Activated T-cell treated with anti-CD3 and anti-CD28 coated beads, Interleukin-2, amount 50 U/mL, for 72 hours (primary cell): ENCODE results near the gene PRSS22. TPM values are rescaled to one million over a fixed set of nuclear protein-coding genes. Genes with fewer than 3 reads are reported as not detected.
A peak's percentile ranks its signal among the peaks of the same experiment; 100 is the strongest.
"Not testable (repeated sequence)": the region's sequence is repeated elsewhere in the genome, so short reads cannot be mapped to it uniquely, and the experiment has no call there.

Source experiments
- ATAC-seq, 2 donors: fragments of 150-1000 bp; cut with Tn5 transposase; replicated peaks in 1 of 2; 2 replicates each; pipeline ENCODE4 v1.10.0; 2021; ENCODE audit warnings: moderate library complexity in 2 of 2, mild to moderate bottlenecking in 1 of 2
- DNase-seq, 2 donors: peaks; one replicate each; pipeline ENCODE4 v3.0.0; 2021 to 2022; ENCODE audit warnings: mixed read lengths in 1 of 2
- H3K27ac Mint-ChIP-seq: one replicate; pipeline ENCODE4 v1.8.0; 2022; ENCODE audit warnings: mild to moderate bottlenecking, moderate library complexity, mixed read lengths
- H3K27me3 Mint-ChIP-seq: one replicate; pipeline ENCODE4 v1.8.0; 2022; ENCODE audit warnings: low read depth, mixed read lengths
- H3K36me3 Mint-ChIP-seq, 2 donors: one replicate each; pipeline ENCODE4 v1.8.0; 2022; ENCODE audit warnings: mixed read lengths in 2 of 2, mild to moderate bottlenecking in 1 of 2; ENCODE audit not compliant: insufficient read depth in 2 of 2
- H3K4me1 Mint-ChIP-seq: one replicate; pipeline ENCODE4 v1.8.0; 2022; ENCODE audit warnings: low read depth, mixed read lengths
- H3K4me3 Mint-ChIP-seq, 2 donors: one replicate each; pipeline ENCODE4 v1.8.0; 2022; ENCODE audit warnings: mild to moderate bottlenecking in 2 of 2, mixed read lengths in 2 of 2, moderate library complexity in 2 of 2
- H3K9me3 Mint-ChIP-seq, 2 donors: one replicate each; pipeline ENCODE4 v1.8.0; 2022; ENCODE audit warnings: mixed read lengths in 2 of 2
- total RNA-seq, 2 donors: library from RNA; stranded (reverse); gene quantifications; one replicate each; pipeline ENCODE4 v1.2.3, GENCODE V29; 2022

The PRSS22 gene, protein sequence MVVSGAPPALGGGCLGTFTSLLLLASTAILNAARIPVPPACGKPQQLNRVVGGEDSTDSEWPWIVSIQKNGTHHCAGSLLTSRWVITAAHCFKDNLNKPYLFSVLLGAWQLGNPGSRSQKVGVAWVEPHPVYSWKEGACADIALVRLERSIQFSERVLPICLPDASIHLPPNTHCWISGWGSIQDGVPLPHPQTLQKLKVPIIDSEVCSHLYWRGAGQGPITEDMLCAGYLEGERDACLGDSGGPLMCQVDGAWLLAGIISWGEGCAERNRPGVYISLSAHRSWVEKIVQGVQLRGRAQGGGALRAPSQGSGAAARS
- 1 to 10 TPM in 1 of 2 donors, not detected in 1; 1.1 TPM for total RNA-seq

GRCh38 chr16:2857451-2858244, at the start of gene PRSS22:
TSS of gene PRSS22 (minus strand) at chr16:2858170. CDS start at chr16:2858104, 66 bp downstream.
- peaks cover 4 to 7% of the 10 kb centered on the region in 2 donors for H3K9me3 Mint-ChIP-seq
- peak; percentile 58 to 59 for ATAC-seq
- DNase-seq: peak in 1 of 2 donors; percentile 24
- H3K27me3 Mint-ChIP-seq: peaks cover 19% of the 10 kb centered on the region
- H3K4me1 Mint-ChIP-seq: peaks cover 11% of the 10 kb centered on the region
- H3K36me3 Mint-ChIP-seq: peaks cover 8 to 10% of the 10 kb centered on the region in 2 donors
- peak within 1 kb of the TSS; percentile 85 to 90 for H3K4me3 Mint-ChIP-seq
- H3K27ac Mint-ChIP-seq: peak within 1 kb of the TSS; percentile 36

- Mint-ChIP-seq H3K4me3 (peak overlapping the region; percentile 31 to 78), H3K4me1 (peaks cover 34% of the 10 kb centered on the region)
- H3K9me3 Mint-ChIP-seq, ATAC-seq, H3K27me3 Mint-ChIP-seq, H3K36me3 Mint-ChIP-seq, H3K27ac Mint-ChIP-seq: not testable (repeated sequence)
- DNase-seq: peak; percentile 52 to 65
Observed at GRCh38 chr16:2907084-2907753, 49.2 kb upstream of the PRSS22 start.

- H3K4me3 Mint-ChIP-seq: peak overlapping the region; percentile 78 to 89
- ATAC-seq (no peak), DNase-seq (no peak)
- H3K36me3 Mint-ChIP-seq: no peaks in the 10 kb centered on the region
- peaks cover 28% of the 10 kb centered on the region for H3K4me1 Mint-ChIP-seq
- no peaks in the 10 kb centered on the region for H3K9me3 Mint-ChIP-seq
- H3K27me3 Mint-ChIP-seq: no peaks in the 10 kb centered on the region
- no peak overlapping the region for H3K27ac Mint-ChIP-seq
Observed at GRCh38 chr16:2905988-2906387, 48.0 kb upstream of the PRSS22 start.

DNA sequence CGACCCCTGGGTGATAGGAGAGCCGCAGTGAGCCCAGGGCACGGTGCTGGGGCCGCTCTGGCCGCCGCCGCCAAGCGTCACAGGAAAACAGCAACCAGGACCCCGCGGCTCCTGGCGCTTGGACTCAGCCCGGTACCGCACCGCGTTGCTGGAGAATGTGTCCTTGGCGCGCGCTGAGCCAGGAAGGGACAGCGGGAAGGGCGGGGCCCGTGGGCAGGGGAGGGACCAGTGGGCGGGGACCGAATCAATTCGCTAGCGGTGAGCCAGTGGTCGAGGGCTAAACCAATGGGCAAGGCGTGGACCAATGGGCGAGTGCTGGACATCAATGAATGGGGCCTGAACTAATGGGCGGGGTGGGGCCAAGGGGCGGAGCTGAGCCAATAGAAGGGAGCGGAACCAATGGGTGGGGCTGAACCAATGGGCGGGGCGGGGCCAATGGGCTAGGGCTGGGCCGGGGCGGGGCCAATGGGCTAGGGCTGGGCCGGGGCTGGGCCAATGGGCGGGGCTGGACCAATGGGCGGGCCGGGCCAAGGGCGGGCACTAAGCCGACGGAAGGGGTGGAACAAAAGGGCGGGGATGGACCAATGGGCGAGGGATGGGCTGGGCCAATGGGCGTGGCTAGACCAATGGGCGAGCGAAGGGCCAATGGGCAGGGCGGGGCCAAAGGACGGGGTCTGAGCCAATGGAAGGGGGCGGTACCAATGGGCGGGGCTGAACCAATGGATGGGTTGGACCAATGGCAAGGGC, 47.4 kb upstream of the PRSS22 start:
- Mint-ChIP-seq H3K9me3 (no peaks in the 10 kb centered on the region), H3K27ac (no peak overlapping the region), H3K4me3 (peak overlapping the region; percentile 98), H3K4me1 (peaks cover 27% of the 10 kb centered on the region), H3K27me3 (no peaks in the 10 kb centered on the region), H3K36me3 (no peaks in the 10 kb centered on the region)
- peak; percentile 100 for DNase-seq
- peak; percentile 79 to 81 for ATAC-seq

GRCh38 chr16:2904922-2905240, 46.9 kb upstream of the PRSS22 start:
- ATAC-seq: no peak
- H3K4me1 Mint-ChIP-seq: peaks cover 27% of the 10 kb centered on the region
- H3K27ac Mint-ChIP-seq: peak overlapping the region; percentile 65
- peak overlapping the region; percentile 98 for H3K4me3 Mint-ChIP-seq
- DNase-seq: no peak
- no peaks in the 10 kb centered on the region for H3K36me3 Mint-ChIP-seq
- H3K27me3 Mint-ChIP-seq: no peaks in the 10 kb centered on the region
- H3K9me3 Mint-ChIP-seq: no peaks in the 10 kb centered on the region

GRCh38 chr16:2904100-2904921, 46.3 kb upstream of the PRSS22 start:
- Mint-ChIP-seq H3K4me3 (peak overlapping the region; percentile 98), H3K27me3 (no peaks in the 10 kb centered on the region)
- DNase-seq: peak; percentile 84 to 86

GRCh38 chr16:2902337-2903130, 44.6 kb upstream of the PRSS22 start:
- ATAC-seq (no peak), DNase-seq (no peak)
- Mint-ChIP-seq H3K4me1 (peaks cover 26% of the 10 kb centered on the region), H3K36me3 (no peaks in the 10 kb centered on the region), H3K4me3 (no peak overlapping the region), H3K27ac (no peak overlapping the region), H3K9me3 (no peaks in the 10 kb centered on the region), H3K27me3 (no peaks in the 10 kb centered on the region)

More at GRCh38 chr16:2904100-2904921, 46.3 kb upstream of the PRSS22 start:
- peaks cover 27% of the 10 kb centered on the region for H3K4me1 Mint-ChIP-seq
- peak overlapping the region; percentile 65 for H3K27ac Mint-ChIP-seq
- H3K9me3 Mint-ChIP-seq: no peaks in the 10 kb centered on the region
- ATAC-seq: peak; percentile 54 to 57
- no peaks in the 10 kb centered on the region for H3K36me3 Mint-ChIP-seq

DNA sequence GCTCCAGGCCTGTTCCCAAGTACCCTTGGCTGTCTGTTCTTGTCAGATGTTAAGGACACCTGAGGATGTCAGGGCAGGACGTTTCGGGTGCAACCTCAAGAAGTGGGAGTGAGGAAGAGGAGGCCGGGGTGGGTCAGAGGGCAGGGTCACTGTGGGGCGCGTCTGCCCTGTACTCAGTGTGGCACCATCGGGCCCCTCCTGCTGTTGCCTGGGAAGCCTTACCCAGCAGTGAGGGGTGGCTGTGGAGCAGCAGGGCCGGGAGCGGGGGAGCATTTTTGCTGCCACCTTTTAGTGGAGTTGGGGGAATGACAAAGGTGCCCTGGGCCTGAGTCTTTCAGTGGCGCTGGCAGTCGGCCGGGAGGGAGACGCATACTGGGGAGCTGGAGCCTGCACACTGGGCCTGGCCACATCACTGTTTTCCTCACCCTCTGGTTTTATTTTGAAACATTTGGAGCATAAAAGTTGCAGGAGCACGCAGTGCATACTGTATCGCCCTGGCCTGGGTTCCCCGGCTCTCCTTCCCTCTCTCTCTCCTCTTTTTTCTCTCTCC, 42.6 kb upstream of the PRSS22 start:
- DNase-seq (no peak), ATAC-seq (no peak)
- H3K27ac Mint-ChIP-seq: no peak overlapping the region
- no peak overlapping the region for H3K4me3 Mint-ChIP-seq
- H3K36me3 Mint-ChIP-seq: no peaks in the 10 kb centered on the region
- H3K27me3 Mint-ChIP-seq: no peaks in the 10 kb centered on the region
- H3K4me1 Mint-ChIP-seq: peaks cover 6% of the 10 kb centered on the region
- H3K9me3 Mint-ChIP-seq: no peaks in the 10 kb centered on the region

GRCh38 chr16:2899564-2900072, 41.6 kb upstream of the PRSS22 start:
- no peak overlapping the region for H3K27ac Mint-ChIP-seq
- no peak for DNase-seq
- peaks cover 6% of the 10 kb centered on the region for H3K4me1 Mint-ChIP-seq
- no peak for ATAC-seq
- no peaks in the 10 kb centered on the region for H3K36me3 Mint-ChIP-seq
- no peak overlapping the region for H3K4me3 Mint-ChIP-seq
- no peaks in the 10 kb centered on the region for H3K9me3 Mint-ChIP-seq
- H3K27me3 Mint-ChIP-seq: no peaks in the 10 kb centered on the region

DNA sequence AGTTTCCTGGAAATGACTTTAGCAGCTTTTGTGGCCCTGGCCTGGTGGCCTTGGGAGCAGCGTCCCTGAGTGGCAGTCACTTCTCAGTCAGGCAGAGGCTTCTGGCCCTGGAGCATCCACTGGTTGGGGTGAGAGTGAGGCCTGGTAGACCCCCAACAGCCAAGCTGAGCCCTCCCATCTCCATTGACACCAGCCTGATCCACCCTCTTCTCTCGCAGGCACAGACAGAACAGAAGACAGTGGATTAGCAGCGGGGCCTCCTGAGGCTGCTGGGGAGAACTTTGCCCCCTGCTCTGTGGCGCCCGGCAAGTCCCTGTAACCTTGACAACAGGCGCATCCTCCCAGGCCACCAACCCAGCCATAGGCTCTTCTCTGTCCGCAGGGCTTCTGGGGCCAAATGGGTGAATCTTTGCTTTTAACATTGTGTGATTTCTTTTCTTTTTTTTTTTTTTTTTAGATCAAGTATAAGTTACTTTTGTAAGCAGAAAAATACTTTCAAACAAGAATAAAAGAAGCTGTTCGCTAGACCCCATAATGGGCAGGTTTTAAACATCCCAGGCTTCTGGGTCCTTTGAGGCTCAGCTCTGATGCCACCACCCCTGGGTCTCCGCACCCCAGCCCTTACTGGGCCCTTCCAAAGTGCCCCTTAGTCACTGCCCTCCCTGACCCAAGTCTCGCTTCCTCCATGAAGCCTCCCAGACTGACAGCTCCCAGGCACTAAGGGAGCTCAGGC, 41.0 kb upstream of the PRSS22 start:
- Mint-ChIP-seq H3K27ac (no peak overlapping the region), H3K27me3 (no peaks in the 10 kb centered on the region), H3K4me1 (peaks cover 4% of the 10 kb centered on the region), H3K4me3 (no peak overlapping the region), H3K36me3 (no peaks in the 10 kb centered on the region), H3K9me3 (no peaks in the 10 kb centered on the region)
- DNase-seq (no peak), ATAC-seq (no peak)

GRCh38 chr16:2897110-2897509, 39.1 kb upstream of the PRSS22 start:
- H3K27ac Mint-ChIP-seq: no peak overlapping the region
- DNase-seq (no peak), ATAC-seq (peak in 1 of 2 donors; percentile 4)
- H3K9me3 Mint-ChIP-seq: no peaks in the 10 kb centered on the region
- H3K36me3 Mint-ChIP-seq: no peaks in the 10 kb centered on the region
- H3K4me1 Mint-ChIP-seq: no peaks in the 10 kb centered on the region
- H3K4me3 Mint-ChIP-seq: no peak overlapping the region
- no peaks in the 10 kb centered on the region for H3K27me3 Mint-ChIP-seq
